ENCODE data around the gene PTBP3.

Gene PTBP3

DNA sequence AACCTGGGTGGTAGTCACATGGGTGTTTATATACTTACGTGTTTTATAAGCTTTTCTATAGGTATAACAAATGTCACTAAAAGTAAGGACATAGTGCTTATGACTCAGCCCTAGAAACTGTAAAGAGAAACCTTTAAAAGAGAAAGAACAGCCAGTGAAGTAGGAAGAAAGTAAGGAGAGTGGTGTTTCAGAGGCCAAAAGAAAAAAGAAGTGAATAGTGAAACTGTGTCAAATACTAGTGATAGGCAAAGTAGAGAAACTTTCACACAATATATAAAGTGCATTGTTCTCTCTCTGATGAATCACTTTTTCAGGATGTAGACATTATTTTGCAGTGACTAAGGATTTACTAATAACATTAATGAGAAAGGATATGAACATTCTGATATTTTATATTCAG lies 84.1 kb downstream of the PTBP3 start:
- no peaks in the 10 kb centered on the region; the same call in 1 of the 2 replicates for H3F3A ChIP-seq (ENCODE audit: insufficient read depth, low read length)
- no peaks in the 10 kb centered on the region for H4K20me1 ChIP-seq (ENCODE audit: insufficient read depth, low read length)
- H3K4me3 ChIP-seq (ENCODE audit: low read depth, low read length, poor library complexity, severe bottlenecking), result no peak overlapping the region
- no peak overlapping the region for H2AFZ ChIP-seq (ENCODE audit: low read length)
- H3K9me2 ChIP-seq (ENCODE audit: low read depth, low read length), result no peaks in the 10 kb centered on the region
- no peak overlapping the region for H3K4me2 ChIP-seq (ENCODE audit: low read length)
- peaks cover 46% of the 10 kb centered on the region for H3K36me3 ChIP-seq (ENCODE audit: insufficient read depth, low read length)
- TF ChIP-seq, protein P1, sequence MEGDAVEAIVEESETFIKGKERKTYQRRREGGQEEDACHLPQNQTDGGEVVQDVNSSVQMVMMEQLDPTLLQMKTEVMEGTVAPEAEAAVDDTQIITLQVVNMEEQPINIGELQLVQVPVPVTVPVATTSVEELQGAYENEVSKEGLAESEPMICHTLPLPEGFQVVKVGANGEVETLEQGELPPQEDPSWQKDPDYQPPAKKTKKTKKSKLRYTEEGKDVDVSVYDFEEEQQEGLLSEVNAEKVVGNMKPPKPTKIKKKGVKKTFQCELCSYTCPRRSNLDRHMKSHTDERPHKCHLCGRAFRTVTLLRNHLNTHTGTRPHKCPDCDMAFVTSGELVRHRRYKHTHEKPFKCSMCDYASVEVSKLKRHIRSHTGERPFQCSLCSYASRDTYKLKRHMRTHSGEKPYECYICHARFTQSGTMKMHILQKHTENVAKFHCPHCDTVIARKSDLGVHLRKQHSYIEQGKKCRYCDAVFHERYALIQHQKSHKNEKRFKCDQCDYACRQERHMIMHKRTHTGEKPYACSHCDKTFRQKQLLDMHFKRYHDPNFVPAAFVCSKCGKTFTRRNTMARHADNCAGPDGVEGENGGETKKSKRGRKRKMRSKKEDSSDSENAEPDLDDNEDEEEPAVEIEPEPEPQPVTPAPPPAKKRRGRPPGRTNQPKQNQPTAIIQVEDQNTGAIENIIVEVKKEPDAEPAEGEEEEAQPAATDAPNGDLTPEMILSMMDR (IDR thresholded peaks at IDR 0.05; ENCODE audit: low read length), result no peak
- TF ChIP-seq EZH2 (IDR thresholded peaks at IDR 0.05; ENCODE audit: borderline replicate concordance, low read length), result no peak
- no peak overlapping the region for H3K9ac ChIP-seq (ENCODE audit: low read length)
- no peak overlapping the region for H3K27ac ChIP-seq (ENCODE audit: low read depth, low read length, poor library complexity, severe bottlenecking)
- no peaks in the 10 kb centered on the region for H3K27me3 ChIP-seq (ENCODE audit: insufficient read depth, low read length)
- H3K4me1 ChIP-seq (ENCODE audit: insufficient read depth, low read length, severe bottlenecking), result no peaks in the 10 kb centered on the region
- no peaks in the 10 kb centered on the region for H3K9me3 ChIP-seq (ENCODE audit: low read length)
- no peaks in the 10 kb centered on the region; the same call in 1 of the 2 replicates for H3K79me2 ChIP-seq (ENCODE audit: insufficient read depth, low read length)

DNA sequence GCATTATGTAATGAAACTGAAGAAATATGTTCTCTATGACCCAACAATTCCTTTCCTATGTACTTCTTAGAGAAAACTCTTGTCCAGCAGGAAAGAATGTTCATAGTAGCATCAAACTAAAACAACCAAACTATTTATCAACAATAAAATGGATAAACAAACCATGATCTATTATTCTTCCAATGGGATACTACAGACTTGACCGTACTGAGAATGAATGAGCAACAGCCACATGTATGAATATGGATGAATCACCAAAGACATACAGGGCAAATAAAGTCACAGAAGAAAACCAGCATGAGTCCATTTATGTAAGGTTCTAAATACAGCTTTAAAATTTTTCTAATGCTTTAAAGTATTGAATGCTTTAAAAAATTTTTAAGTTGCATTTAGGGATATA lies 84.7 kb downstream of the PTBP3 start:
- Histone ChIP-seq H3K79me2 (ENCODE audit: insufficient read depth, low read length) (no peaks in the 10 kb centered on the region; the same call in 1 of the 2 replicates), H3K4me3 (ENCODE audit: low read depth, low read length, poor library complexity, severe bottlenecking) (no peak overlapping the region), H2AFZ (ENCODE audit: low read length) (no peak overlapping the region), H3K9me3 (ENCODE audit: low read length) (no peaks in the 10 kb centered on the region), H3F3A (ENCODE audit: insufficient read depth, low read length) (no peaks in the 10 kb centered on the region; the same call in 1 of the 2 replicates), H3K4me1 (ENCODE audit: insufficient read depth, low read length, severe bottlenecking) (no peaks in the 10 kb centered on the region), H3K4me2 (ENCODE audit: low read length) (no peak overlapping the region), H3K9ac (ENCODE audit: low read length) (no peak overlapping the region), H3K27ac (ENCODE audit: low read depth, low read length, poor library complexity, severe bottlenecking) (no peak overlapping the region), H3K9me2 (ENCODE audit: low read depth, low read length) (no peaks in the 10 kb centered on the region), H3K27me3 (ENCODE audit: insufficient read depth, low read length) (no peaks in the 10 kb centered on the region), H3K36me3 (ENCODE audit: insufficient read depth, low read length) (peaks cover 44% of the 10 kb centered on the region), H4K20me1 (ENCODE audit: insufficient read depth, low read length) (no peaks in the 10 kb centered on the region)
- no peak for TF ChIP-seq EZH2 (IDR thresholded peaks at IDR 0.05; ENCODE audit: borderline replicate concordance, low read length)
- TF ChIP-seq, protein P1 (IDR thresholded peaks at IDR 0.05; ENCODE audit: low read length), result no peak

DNA sequence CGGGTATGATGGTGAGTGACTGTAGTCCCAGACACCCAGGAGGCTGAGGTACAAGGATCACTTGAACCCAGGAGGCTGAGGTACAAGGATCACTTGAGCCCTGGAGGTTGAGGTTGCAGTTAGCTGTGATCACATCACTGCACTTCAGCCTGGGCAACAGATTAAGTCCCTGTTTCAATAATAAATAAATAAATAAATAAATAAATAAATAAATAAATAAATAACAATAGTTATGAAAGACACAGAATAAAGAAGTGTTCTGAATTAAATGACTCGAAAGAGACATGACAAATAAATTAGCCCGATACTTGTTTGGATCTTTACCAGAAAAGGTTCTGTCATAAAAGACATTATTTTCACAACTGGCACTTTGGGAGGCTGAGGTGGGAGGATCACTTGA lies 86.3 kb downstream of the PTBP3 start:
- H3K36me3 ChIP-seq (ENCODE audit: insufficient read depth, low read length), result peaks cover 54% of the 10 kb centered on the region

More for the DNA sequence above, 86.3 kb downstream of the PTBP3 start:
- H3K27ac ChIP-seq (ENCODE audit: low read depth, low read length, poor library complexity, severe bottlenecking), result no peak overlapping the region
- no peaks in the 10 kb centered on the region for H3K9me3 ChIP-seq (ENCODE audit: low read length)
- no peak overlapping the region for H3K4me2 ChIP-seq (ENCODE audit: low read length)
- H3F3A ChIP-seq (ENCODE audit: insufficient read depth, low read length), result no peaks in the 10 kb centered on the region; the same call in 1 of the 2 replicates
- no peaks in the 10 kb centered on the region for H3K27me3 ChIP-seq (ENCODE audit: insufficient read depth, low read length)
- H3K79me2 ChIP-seq (ENCODE audit: insufficient read depth, low read length), result no peaks in the 10 kb centered on the region; the same call in 1 of the 2 replicates
- no peaks in the 10 kb centered on the region for H4K20me1 ChIP-seq (ENCODE audit: insufficient read depth, low read length)
- H2AFZ ChIP-seq (ENCODE audit: low read length), result no peak overlapping the region
- H3K4me3 ChIP-seq (ENCODE audit: low read depth, low read length, poor library complexity, severe bottlenecking), result no peak overlapping the region
- no peaks in the 10 kb centered on the region for H3K9me2 ChIP-seq (ENCODE audit: low read depth, low read length)
- H3K4me1 ChIP-seq (ENCODE audit: insufficient read depth, low read length, severe bottlenecking), result no peaks in the 10 kb centered on the region
- TF ChIP-seq EZH2 (IDR thresholded peaks at IDR 0.05; ENCODE audit: borderline replicate concordance, low read length), result no peak
- TF ChIP-seq, protein P1 (IDR thresholded peaks at IDR 0.05; ENCODE audit: low read length), result no peak
- no peak overlapping the region for H3K9ac ChIP-seq (ENCODE audit: low read length)
